OCI-LY7 (cell line): Measurements from ENCODE around the gene TOM1L2. TPM values are rescaled to one million over a fixed set of nuclear protein-coding genes. Genes with fewer than 3 reads are reported as not detected.

Source experiments
- BruUV-seq: library from RNA; stranded (reverse); fragments of 400-500 nt; replicated peaks from 2 replicates; lab custom pipeline; 2021; lab: Mats Ljungman, UMichigan
- CTCF ChIA-PET: fragments of 300-600 bp; sonication (Branson Sonifier 250); formaldehyde crosslinking; loops from one replicate; lab custom pipeline; 2022; ENCODE audit warnings: antibody characterized with exemption; ENCODE audit not compliant: unreplicated experiment; lab: Charles Lee
- POLR2A ChIA-PET: fragments of 300-600 bp; sonication (Branson Sonifier 250); formaldehyde crosslinking; loops from one replicate; lab custom pipeline; 2022; ENCODE audit warnings: antibody characterized with exemption; lab: Charles Lee
- DNase-seq: peaks from one replicate; pipeline ENCODE4 v3.0.0-alpha.2; 2015; ENCODE audit warnings: low spot score
- H2AFZ ChIP-seq: fragments of 200-600 bp; sonication (generic), shearing (Covaris generic); 2 replicates; pipeline ENCODE4 v1.6.1; 2014; ENCODE audit warnings: mild to moderate bottlenecking, antibody characterized with exemption, low read length, moderate library complexity
- H3K27ac ChIP-seq: fragments of 200-600 bp; sonication (generic); 2 replicates; pipeline ENCODE4 v1.5.1; 2014; ENCODE audit warnings: mixed run types, low read depth, mild to moderate bottlenecking, moderate library complexity, low read length, inconsistent platforms; ENCODE audit not compliant: poor library complexity, severe bottlenecking
- H3K36me3 ChIP-seq: fragments of 200-600 bp; sonication (generic); 2 replicates; pipeline ENCODE4 v1.6.1; 2014; ENCODE audit warnings: mild to moderate bottlenecking, antibody characterized with exemption, low read length, moderate library complexity, mixed read lengths; ENCODE audit not compliant: insufficient read depth
- H3K4me1 ChIP-seq: fragments of 200-600 bp; sonication (generic); 2 replicates; pipeline ENCODE4 v1.5.1; 2014; ENCODE audit warnings: mild to moderate bottlenecking, low read length; ENCODE audit not compliant: insufficient read depth, poor library complexity, severe bottlenecking
- H3K4me2 ChIP-seq: fragments of 200-600 bp; sonication (generic); 2 replicates; pipeline ENCODE4 v1.6.1; 2014; ENCODE audit warnings: mild to moderate bottlenecking, low read length
- H3K4me3 ChIP-seq: fragments of 200-600 bp; sonication (generic); 2 replicates; pipeline ENCODE4 v1.5.1; 2014; ENCODE audit warnings: mild to moderate bottlenecking, low read depth, low read length; ENCODE audit not compliant: poor library complexity, severe bottlenecking
- H3K79me2 ChIP-seq: fragments of 200-600 bp; sonication (generic); 2 replicates; pipeline ENCODE4 v1.6.1; 2016; ENCODE audit warnings: low read depth, mild to moderate bottlenecking, low read length, moderate library complexity, mixed read lengths; ENCODE audit not compliant: insufficient read depth
- H3K9me2 ChIP-seq: fragments of 200-600 bp; sonication (generic); 2 replicates; pipeline ENCODE4 v1.6.1; 2016; ENCODE audit warnings: mild to moderate bottlenecking, low read length, mixed read lengths; ENCODE audit not compliant: insufficient read depth
- H3K9me3 ChIP-seq: fragments of 200-600 bp; sonication (generic); 2 replicates; pipeline ENCODE4 v1.6.1; 2014; ENCODE audit warnings: mild to moderate bottlenecking, mixed run types, low read length, mixed read lengths
- H4K20me1 ChIP-seq: fragments of 200-600 bp; sonication (generic); 2 replicates; pipeline ENCODE4 v1.6.1; 2014; ENCODE audit warnings: mild to moderate bottlenecking, antibody characterized with exemption, low read length, moderate library complexity, mixed read lengths; ENCODE audit not compliant: insufficient read depth
- CTCF ChIP-seq: fragments of 200-600 bp; sonication (generic); conservative IDR thresholded peaks from 2 replicates; pipeline ENCODE4 v1.5.1; 2014; ENCODE audit warnings: mild to moderate bottlenecking, antibody characterized with exemption, low read length, moderate library complexity, mixed read lengths
- EZH2phosphoT487 ChIP-seq: fragments of 200-600 bp; sonication (generic); IDR thresholded peaks from 2 replicates; pipeline ENCODE4 v1.6.1; 2018; ENCODE audit warnings: low read depth, borderline replicate concordance, mild to moderate bottlenecking, mixed run types, antibody characterized with exemption, low read length, moderate library complexity, mixed read lengths
- intact Hi-C: fragments of 100-400 bp; cut with micrococcal nuclease; formaldehyde crosslinking; loops from one replicate; pipeline ENCODE4 v1.10.0; 2022; ENCODE audit not compliant: unreplicated experiment
- total RNA-seq, 2 experiments: library from RNA; depleted of rRNA in 1 of 2; stranded (reverse); fragments of >200 nt in 1 of 2; shearing (Covaris generic) in 1 of 2; gene quantifications; 2 replicates each; pipeline ENCODE4 v1.2.3, GENCODE V29; 2014 to 2022

The TOM1L2 gene
- total RNA-seq, 2 experiments from 2014 or later: 4.9 to 14.3 TPM

DNA sequence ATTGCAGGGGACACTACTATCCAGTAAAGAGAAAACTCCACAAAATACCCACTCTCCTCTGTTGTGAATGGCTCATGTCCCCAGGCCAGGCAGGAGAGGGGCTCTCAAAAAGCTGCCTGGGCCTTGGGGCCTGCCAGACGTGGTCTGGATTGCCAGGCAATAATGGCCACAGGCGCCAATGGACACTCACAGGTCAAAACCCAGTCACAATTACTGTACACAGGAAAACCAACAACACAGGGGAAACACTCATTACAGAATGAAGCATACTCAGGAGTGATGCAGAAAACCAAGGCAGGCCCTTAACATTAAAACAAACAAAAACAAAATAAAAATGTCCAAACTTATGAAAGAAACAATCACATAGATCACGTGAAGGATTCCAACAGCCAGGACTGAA lies 100.3 kb downstream of the TOM1L2 start:
- no peak for DNase-seq
- H3K27ac ChIP-seq: no peak overlapping the region
- POLR2A ChIA-PET: no interaction called here

GRCh38 chr17:17870247-17870646 lies 102.0 kb downstream of the TOM1L2 start:
- Histone ChIP-seq H3K4me3 (no peak overlapping the region), H4K20me1 (no peaks in the 10 kb centered on the region), H2AFZ (no peak overlapping the region), H3K79me2 (no peaks in the 10 kb centered on the region), H3K27ac (no peak overlapping the region), H3K4me2 (no peak overlapping the region), H3K9me2 (no peaks in the 10 kb centered on the region), H3K9me3 (no peaks in the 10 kb centered on the region), H3K36me3 (no peaks in the 10 kb centered on the region), H3K4me1 (no peaks in the 10 kb centered on the region)
- ChIA-PET POLR2A (no interaction called here), CTCF (no interaction called here)
- intact Hi-C loops: no loop called here
- no TSS peak for BruUV-seq
- peak; percentile 12 for DNase-seq
- no peak for TF ChIP-seq EZH2phosphoT487
- TF ChIP-seq CTCF: peak; percentile 54

More for the DNA sequence above, 100.3 kb downstream of the TOM1L2 start:
- Histone ChIP-seq H3K9me2 (no peaks in the 10 kb centered on the region), H3K9me3 (no peaks in the 10 kb centered on the region), H3K36me3 (no peaks in the 10 kb centered on the region), H4K20me1 (no peaks in the 10 kb centered on the region), H2AFZ (no peak overlapping the region), H3K79me2 (no peaks in the 10 kb centered on the region), H3K4me3 (no peak overlapping the region), H3K4me1 (no peaks in the 10 kb centered on the region), H3K4me2 (no peak overlapping the region)
- intact Hi-C loops: no loop called here
- no TSS peak for BruUV-seq
- TF ChIP-seq CTCF (no peak), EZH2phosphoT487 (no peak)
- CTCF ChIA-PET: no interaction called here

- no peaks in the 10 kb centered on the region for H3K9me3 ChIP-seq
- H3K36me3 ChIP-seq: no peaks in the 10 kb centered on the region
- TF ChIP-seq EZH2phosphoT487: no peak
- TF ChIP-seq CTCF: no peak
- no peak for DNase-seq
- H3K9me2 ChIP-seq: no peaks in the 10 kb centered on the region
- H3K4me2 ChIP-seq: no peak overlapping the region
- no peaks in the 10 kb centered on the region for H4K20me1 ChIP-seq
- no peak overlapping the region for H2AFZ ChIP-seq
- POLR2A ChIA-PET: no interaction called here
- no peaks in the 10 kb centered on the region for H3K79me2 ChIP-seq
- intact Hi-C loops: no loop called here
- no peak overlapping the region for H3K27ac ChIP-seq
- BruUV-seq: no TSS peak
- H3K4me3 ChIP-seq: no peak overlapping the region
- no peaks in the 10 kb centered on the region for H3K4me1 ChIP-seq
- CTCF ChIA-PET: interaction anchor here (0.6 kb wide), 1 partner anchor 8 kb away, joined by 4 read pairs; no protein-coding TSS in a partner anchor
Observed at GRCh38 chr17:17868641-17869522, 103.3 kb downstream of the TOM1L2 start.
